IPS-20b (cell line): ENCODE results near the gene ALK.

Experiments used
- H3K27ac ChIP-seq: one replicate; pipeline ENCODE4 v1.5.1; 2013; ENCODE audit warnings: low read length
- H3K27me3 ChIP-seq: 2 replicates; pipeline ENCODE4 v1.6.1; 2013; ENCODE audit warnings: mild to moderate bottlenecking, low read length, inconsistent platforms; ENCODE audit not compliant: insufficient read depth
- H3K36me3 ChIP-seq: 2 replicates; pipeline ENCODE4 v1.6.1; 2013; ENCODE audit warnings: low read depth, mild to moderate bottlenecking, inconsistent platforms, low read length, moderate library complexity; ENCODE audit not compliant: insufficient read depth
- H3K4me1 ChIP-seq: 2 replicates; pipeline ENCODE4 v1.6.1; 2013; ENCODE audit warnings: mild to moderate bottlenecking, control low read depth, inconsistent platforms, low read length, moderate library complexity; ENCODE audit not compliant: insufficient read depth
- H3K4me3 ChIP-seq: 2 replicates; pipeline ENCODE4 v1.5.1; 2013; ENCODE audit warnings: mild to moderate bottlenecking, low read length, inconsistent platforms
- H3K9ac ChIP-seq: 2 replicates; pipeline ENCODE4 v1.6.1; 2013; ENCODE audit warnings: low read depth, mild to moderate bottlenecking, inconsistent platforms, low read length, moderate library complexity
- H3K9me3 ChIP-seq: 2 replicates; pipeline ENCODE4 v1.6.1; 2013; ENCODE audit warnings: mild to moderate bottlenecking, low read depth, low read length, inconsistent platforms; ENCODE audit not compliant: insufficient read depth

Gene ALK

GRCh38 chr2:29430382-29431112 lies 490.8 kb downstream of the ALK start:
- H3K27me3 ChIP-seq, result no peaks in the 10 kb centered on the region
- 0 out of 2 replicates have a peak, but pooled peaks cover 2% of the 10 kb centered on the region for H3K4me1 ChIP-seq
- no peak overlapping the region for H3K4me3 ChIP-seq
- no peaks in the 10 kb centered on the region for H3K36me3 ChIP-seq
- no peak overlapping the region for H3K27ac ChIP-seq
- no peaks in the 10 kb centered on the region for H3K9me3 ChIP-seq
- no peak overlapping the region for H3K9ac ChIP-seq

- Histone ChIP-seq H3K36me3 (no peaks in the 10 kb centered on the region), H3K27ac (no peak overlapping the region), H3K9me3 (no peaks in the 10 kb centered on the region), H3K4me1 (no peaks in the 10 kb centered on the region), H3K9ac (no peak overlapping the region), H3K27me3 (0 out of 2 replicates have a peak, but pooled peaks cover 3% of the 10 kb centered on the region), H3K4me3 (no peak overlapping the region)
Observed at GRCh38 chr2:29426354-29426753, 495.0 kb downstream of the ALK start.

DNA sequence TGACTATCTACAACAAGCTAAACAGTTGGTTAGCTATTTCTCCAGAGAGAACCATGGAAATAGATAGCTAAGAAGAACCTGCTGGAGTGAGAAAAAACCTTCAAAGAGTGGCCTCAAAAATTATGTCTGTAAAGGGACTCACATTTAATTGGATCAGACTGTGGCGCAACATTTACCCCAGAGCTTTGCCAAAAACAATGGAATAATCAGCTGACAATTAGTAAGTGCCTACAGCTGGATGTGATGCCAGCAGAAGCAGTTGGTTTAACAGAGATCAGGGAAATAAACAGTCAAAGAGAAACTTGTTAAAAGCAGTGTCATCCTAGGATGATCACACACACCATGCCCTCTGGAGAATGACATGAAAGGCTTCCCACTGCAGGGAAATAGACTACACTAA lies 495.5 kb downstream of the ALK start:
- Histone ChIP-seq H3K4me3 (no peak overlapping the region), H3K27ac (no peak overlapping the region), H3K9me3 (no peaks in the 10 kb centered on the region), H3K4me1 (no peaks in the 10 kb centered on the region), H3K9ac (no peak overlapping the region), H3K27me3 (peaks cover 6% of the 10 kb centered on the region; the same call in 1 of the 2 replicates), H3K36me3 (no peaks in the 10 kb centered on the region)

- Histone ChIP-seq H3K4me1 (peaks cover 8% of the 10 kb centered on the region; the same call in 1 of the 2 replicates), H3K9ac (no peak overlapping the region), H3K27ac (no peak overlapping the region), H3K27me3 (peaks cover 6% of the 10 kb centered on the region; the same call in 1 of the 2 replicates), H3K36me3 (no peaks in the 10 kb centered on the region), H3K4me3 (no peak overlapping the region), H3K9me3 (no peaks in the 10 kb centered on the region)
Observed at GRCh38 chr2:29423061-29423666, 498.2 kb downstream of the ALK start.

DNA sequence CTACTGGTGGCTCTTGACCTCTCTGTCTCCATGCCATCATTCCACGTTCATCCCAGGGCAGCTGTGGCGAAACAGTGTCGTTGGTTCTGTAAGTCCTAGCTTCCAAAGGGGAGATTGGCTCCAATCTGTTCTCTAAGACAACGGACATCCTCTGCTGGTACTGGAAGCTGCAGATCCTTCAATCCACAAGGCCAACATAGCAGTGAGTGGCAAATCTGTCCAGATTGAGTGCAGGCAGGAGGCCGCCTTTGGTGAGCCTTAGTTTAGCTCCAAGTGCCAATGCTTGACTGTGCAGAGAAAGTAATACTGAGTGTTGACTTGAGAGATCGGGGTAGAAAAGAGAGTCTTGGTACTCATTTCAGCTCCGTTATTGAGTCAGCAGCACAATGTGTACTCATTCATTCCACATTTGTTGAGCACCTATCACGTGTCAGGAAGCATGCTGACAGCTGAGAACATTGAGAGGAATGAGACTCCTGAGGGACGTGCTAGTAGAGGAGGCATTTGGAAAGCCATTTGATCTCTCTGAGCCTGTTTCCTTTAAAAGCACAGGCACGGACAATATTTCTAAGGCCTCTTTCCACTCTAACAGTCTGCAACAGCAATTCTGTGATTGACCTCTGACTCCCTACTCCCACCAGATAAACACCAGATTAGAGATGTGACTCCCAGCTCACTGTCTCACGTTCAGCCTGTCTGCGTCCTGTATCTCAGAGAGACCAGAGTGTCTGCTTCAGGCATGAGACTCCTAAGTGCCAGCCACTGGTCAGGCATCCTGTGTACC lies 500.2 kb downstream of the ALK start:
- Histone ChIP-seq H3K4me3 (no peak overlapping the region), H3K27me3 (peaks cover 6% of the 10 kb centered on the region; the same call in 1 of the 2 replicates), H3K4me1 (peaks cover 8% of the 10 kb centered on the region; the same call in 1 of the 2 replicates), H3K9ac (no peak overlapping the region), H3K27ac (no peak overlapping the region), H3K9me3 (no peaks in the 10 kb centered on the region), H3K36me3 (no peaks in the 10 kb centered on the region)

GRCh38 chr2:29420464-29420863 lies 500.9 kb downstream of the ALK start:
- Histone ChIP-seq H3K27ac (no peak overlapping the region), H3K9ac (no peak overlapping the region), H3K4me3 (no peak overlapping the region), H3K27me3 (peaks cover 6% of the 10 kb centered on the region; the same call in 1 of the 2 replicates), H3K9me3 (no peaks in the 10 kb centered on the region), H3K4me1 (peaks cover 8% of the 10 kb centered on the region; the same call in 1 of the 2 replicates), H3K36me3 (no peaks in the 10 kb centered on the region)

- H3K4me3 ChIP-seq, result no peak overlapping the region
- H3K27me3 ChIP-seq, result peaks cover 6% of the 10 kb centered on the region; the same call in 1 of the 2 replicates
- no peaks in the 10 kb centered on the region for H3K36me3 ChIP-seq
- H3K27ac ChIP-seq, result no peak overlapping the region
- peaks cover 8% of the 10 kb centered on the region; the same call in 1 of the 2 replicates for H3K4me1 ChIP-seq
- no peaks in the 10 kb centered on the region for H3K9me3 ChIP-seq
- no peak overlapping the region; the same call in 1 of the 2 replicates for H3K9ac ChIP-seq
Observed at GRCh38 chr2:29417630-29418029, 503.8 kb downstream of the ALK start.

DNA sequence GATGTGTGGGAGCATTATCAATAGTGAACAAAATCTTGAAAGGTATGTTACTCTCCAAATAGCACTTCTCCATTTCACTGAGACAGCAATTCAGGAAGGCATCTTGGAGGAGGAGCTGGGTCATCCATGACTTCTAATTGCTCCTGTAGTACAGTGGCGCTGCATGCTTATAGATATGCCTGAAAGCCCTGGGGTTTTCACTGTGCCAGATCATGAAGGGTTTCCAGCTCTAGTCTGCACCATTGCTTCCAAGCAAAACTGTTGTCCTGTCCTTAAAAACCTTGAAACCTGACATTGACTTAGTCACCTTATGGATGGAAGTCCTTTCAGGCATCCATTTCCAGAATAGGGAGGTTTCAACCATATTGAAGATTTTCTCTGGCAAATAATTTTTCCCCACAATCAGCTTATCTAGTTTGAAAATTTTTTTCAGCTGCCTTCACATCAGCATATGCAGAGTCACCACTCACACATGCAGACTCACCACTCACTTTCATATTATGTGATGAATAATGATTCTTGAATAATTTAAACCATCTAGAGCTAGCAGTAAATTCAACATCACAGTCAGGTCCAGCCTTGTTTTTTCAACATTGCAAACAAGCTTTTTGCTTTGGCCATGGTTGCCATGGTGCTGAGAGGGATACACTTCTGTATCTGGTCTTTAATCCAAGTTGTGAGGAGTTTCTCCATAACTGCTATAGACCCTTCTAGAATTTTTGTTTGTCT lies 509.0 kb downstream of the ALK start:
- H3K4me1 ChIP-seq, result no peaks in the 10 kb centered on the region
- H3K9me3 ChIP-seq, result no peaks in the 10 kb centered on the region

DNA sequence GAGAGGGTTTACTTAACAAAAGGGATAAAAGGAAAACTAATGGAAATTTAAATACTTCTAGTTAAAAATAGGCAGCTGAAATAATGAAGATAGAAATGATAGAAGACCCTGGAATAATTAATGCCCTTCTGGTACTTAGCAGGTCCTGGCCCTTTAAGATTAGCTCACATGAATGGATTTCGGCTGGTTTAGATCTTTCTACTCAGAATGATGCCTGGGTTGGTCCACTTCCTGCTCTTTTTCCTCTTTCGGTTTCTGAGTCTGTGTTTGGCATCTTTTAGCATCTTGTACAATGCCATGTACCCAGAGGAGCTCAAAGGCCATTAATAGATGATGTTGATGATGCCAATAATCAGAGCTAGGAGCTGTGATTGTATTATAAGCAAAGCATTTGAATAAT lies 515.7 kb downstream of the ALK start:
- Histone ChIP-seq H3K27me3 (no peaks in the 10 kb centered on the region), H3K36me3 (no peaks in the 10 kb centered on the region), H3K9me3 (no peaks in the 10 kb centered on the region), H3K9ac (no peak overlapping the region), H3K27ac (no peak overlapping the region), H3K4me1 (no peaks in the 10 kb centered on the region), H3K4me3 (no peak overlapping the region)

More for the DNA sequence above, 509.0 kb downstream of the ALK start:
- no peaks in the 10 kb centered on the region for H3K36me3 ChIP-seq
- H3K27ac ChIP-seq, result no peak overlapping the region
- H3K9ac ChIP-seq, result no peak overlapping the region
- H3K27me3 ChIP-seq, result no peaks in the 10 kb centered on the region
- no peak overlapping the region for H3K4me3 ChIP-seq

GRCh38 chr2:29405266-29405665 lies 516.1 kb downstream of the ALK start:
- H3K27ac ChIP-seq, result no peak overlapping the region
- H3K27me3 ChIP-seq, result no peaks in the 10 kb centered on the region
- no peaks in the 10 kb centered on the region for H3K9me3 ChIP-seq
- no peak overlapping the region for H3K9ac ChIP-seq
- no peaks in the 10 kb centered on the region for H3K4me1 ChIP-seq
- no peak overlapping the region for H3K4me3 ChIP-seq
- H3K36me3 ChIP-seq, result no peaks in the 10 kb centered on the region

DNA sequence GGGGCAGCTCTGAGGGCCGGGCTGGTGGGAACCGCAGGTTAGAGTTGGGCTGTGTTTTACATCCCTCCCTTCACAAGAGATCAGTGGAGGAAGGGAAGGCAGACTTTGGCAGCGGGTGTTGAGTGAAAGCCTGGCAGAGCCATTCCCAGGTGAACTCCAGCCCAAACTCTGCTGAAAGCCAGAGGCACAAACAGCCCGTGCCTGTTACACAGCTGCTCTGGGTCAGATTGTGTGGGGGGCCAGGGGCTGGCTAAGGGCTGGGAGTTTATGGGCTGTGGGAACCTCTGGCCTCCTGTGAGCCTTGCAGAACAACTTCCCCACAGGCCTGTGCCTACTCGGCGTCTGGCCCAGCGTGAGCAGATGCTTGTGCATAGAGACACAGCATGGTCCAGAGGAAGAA lies 519.4 kb downstream of the ALK start:
- Histone ChIP-seq H3K9me3 (no peaks in the 10 kb centered on the region), H3K27me3 (no peaks in the 10 kb centered on the region), H3K9ac (no peak overlapping the region), H3K4me3 (no peak overlapping the region), H3K27ac (no peak overlapping the region), H3K36me3 (no peaks in the 10 kb centered on the region), H3K4me1 (peaks cover 10% of the 10 kb centered on the region; the same call in 1 of the 2 replicates)
